ENCODE results near the gene SPDEF.

Gene SPDEF

GRCh38 chr6:34551720-34552119 lies 4.4 kb downstream of the SPDEF start:
- no peaks in the 10 kb centered on the region for H3K79me2 ChIP-seq (ENCODE audit: control insufficient read depth, insufficient read depth, low read length)
- H3K4me1 ChIP-seq (ENCODE audit: control insufficient read depth, low read depth, low read length) = no peaks in the 10 kb centered on the region
- DNase-seq = no peak
- H2BK5ac ChIP-seq (ENCODE audit: low read length) = no peak overlapping the region
- no peak overlapping the region for H4K8ac ChIP-seq (ENCODE audit: low read depth, low read length)
- no peak overlapping the region for H4K5ac ChIP-seq (ENCODE audit: low read length)
- H2BK15ac ChIP-seq (replicated peaks; ENCODE audit: low read depth) = no peak overlapping the region
- no peak overlapping the region for H3K4me3 ChIP-seq (ENCODE audit: low read length)
- no peak overlapping the region for H3K27ac ChIP-seq (ENCODE audit: low read depth, low read length)
- no peak overlapping the region for H2BK120ac ChIP-seq (ENCODE audit: low read depth, low read length)
- H3K79me1 ChIP-seq (ENCODE audit: low read length) = no peaks in the 10 kb centered on the region
- H2AK5ac ChIP-seq (ENCODE audit: low read length) = no peak overlapping the region
- H3K18ac ChIP-seq (ENCODE audit: low read length) = no peak overlapping the region
- H3K56ac ChIP-seq (ENCODE audit: low read length) = no peak overlapping the region
- H3K27me3 ChIP-seq (ENCODE audit: insufficient read depth, low read length, poor library complexity) = no peaks in the 10 kb centered on the region
- H3K4me2 ChIP-seq (ENCODE audit: low read length) = no peak overlapping the region
- no CpG with 5 or more reads among the region's 8 CpGs for WGBS (ENCODE audit: extremely low coverage, insufficient coverage, low lambda C conversion rate)
- no peak overlapping the region for H3K4ac ChIP-seq (ENCODE audit: low read depth, low read length)
- H3K9ac ChIP-seq (ENCODE audit: low read length) = no peak overlapping the region
- H3K36me3 ChIP-seq (ENCODE audit: control insufficient read depth, insufficient read depth, low read length) = no peaks in the 10 kb centered on the region
- no peak overlapping the region for H3K23ac ChIP-seq (ENCODE audit: low read length)

- Histone ChIP-seq H4K5ac (ENCODE audit: low read length) (no peak overlapping the region), H3K79me2 (ENCODE audit: control insufficient read depth, insufficient read depth, low read length) (no peaks in the 10 kb centered on the region), H3K4me2 (ENCODE audit: low read length) (no peak overlapping the region), H3K9ac (ENCODE audit: low read length) (no peak overlapping the region), H4K8ac (ENCODE audit: low read depth, low read length) (no peak overlapping the region), H3K4ac (ENCODE audit: low read depth, low read length) (no peak overlapping the region), H3K4me1 (ENCODE audit: control insufficient read depth, low read depth, low read length) (no peaks in the 10 kb centered on the region), H2BK5ac (ENCODE audit: low read length) (no peak overlapping the region), H2BK15ac (replicated peaks; ENCODE audit: low read depth) (no peak overlapping the region), H3K36me3 (ENCODE audit: control insufficient read depth, insufficient read depth, low read length) (no peaks in the 10 kb centered on the region), H3K4me3 (ENCODE audit: low read length) (no peak overlapping the region), H3K23ac (ENCODE audit: low read length) (no peak overlapping the region), H3K27ac (ENCODE audit: low read depth, low read length) (no peak overlapping the region), H3K79me1 (ENCODE audit: low read length) (no peaks in the 10 kb centered on the region), H3K56ac (ENCODE audit: low read length) (no peak overlapping the region), H3K27me3 (ENCODE audit: insufficient read depth, low read length, poor library complexity) (no peaks in the 10 kb centered on the region), H3K18ac (ENCODE audit: low read length) (no peak overlapping the region), H2BK120ac (ENCODE audit: low read depth, low read length) (no peak overlapping the region), H2AK5ac (ENCODE audit: low read length) (no peak overlapping the region)
- WGBS (ENCODE audit: extremely low coverage, insufficient coverage, low lambda C conversion rate) = no CpG with 5 or more reads among the region's 2 CpGs
- no peak for DNase-seq
These were observed 6.3 kb downstream of the SPDEF start for GRCh38 chr6:34549804-34550202.

- no peak overlapping the region for H2BK120ac ChIP-seq (ENCODE audit: low read depth, low read length)
- no peak overlapping the region for H2BK5ac ChIP-seq (ENCODE audit: low read length)
- no peaks in the 10 kb centered on the region for H3K4me1 ChIP-seq (ENCODE audit: control insufficient read depth, low read depth, low read length)
- H3K56ac ChIP-seq (ENCODE audit: low read length) = no peak overlapping the region
- no peak overlapping the region for H2BK15ac ChIP-seq (replicated peaks; ENCODE audit: low read depth)
- H3K36me3 ChIP-seq (ENCODE audit: control insufficient read depth, insufficient read depth, low read length) = no peaks in the 10 kb centered on the region
- WGBS (ENCODE audit: extremely low coverage, insufficient coverage, low lambda C conversion rate) = no CpG with 5 or more reads among the region's 16 CpGs
- no peak overlapping the region for H4K8ac ChIP-seq (ENCODE audit: low read depth, low read length)
- H2AK5ac ChIP-seq (ENCODE audit: low read length) = no peak overlapping the region
- no peak overlapping the region for H3K27ac ChIP-seq (ENCODE audit: low read depth, low read length)
- H3K18ac ChIP-seq (ENCODE audit: low read length) = no peak overlapping the region
- no peaks in the 10 kb centered on the region for H3K79me2 ChIP-seq (ENCODE audit: control insufficient read depth, insufficient read depth, low read length)
- H4K5ac ChIP-seq (ENCODE audit: low read length) = no peak overlapping the region
- H3K9ac ChIP-seq (ENCODE audit: low read length) = no peak overlapping the region
- DNase-seq = no peak
- H3K23ac ChIP-seq (ENCODE audit: low read length) = no peak overlapping the region
- H3K79me1 ChIP-seq (ENCODE audit: low read length) = no peaks in the 10 kb centered on the region
- H3K4me3 ChIP-seq (ENCODE audit: low read length) = no peak overlapping the region
- H3K27me3 ChIP-seq (ENCODE audit: insufficient read depth, low read length, poor library complexity) = no peaks in the 10 kb centered on the region
- no peak overlapping the region for H3K4me2 ChIP-seq (ENCODE audit: low read length)
- no peak overlapping the region for H3K4ac ChIP-seq (ENCODE audit: low read depth, low read length)
These were observed 6.9 kb downstream of the SPDEF start for GRCh38 chr6:34549026-34549803.

GRCh38 chr6:34547701-34548644 lies 8.2 kb downstream of the SPDEF start:
- Histone ChIP-seq H4K8ac (ENCODE audit: low read depth, low read length) (no peak overlapping the region), H3K27me3 (ENCODE audit: insufficient read depth, low read length, poor library complexity) (no peaks in the 10 kb centered on the region), H3K4me2 (ENCODE audit: low read length) (no peak overlapping the region), H4K5ac (ENCODE audit: low read length) (no peak overlapping the region), H3K56ac (ENCODE audit: low read length) (no peak overlapping the region), H2BK5ac (ENCODE audit: low read length) (no peak overlapping the region), H2AK5ac (ENCODE audit: low read length) (no peak overlapping the region), H3K79me2 (ENCODE audit: control insufficient read depth, insufficient read depth, low read length) (no peaks in the 10 kb centered on the region), H3K18ac (ENCODE audit: low read length) (no peak overlapping the region), H2BK15ac (replicated peaks; ENCODE audit: low read depth) (no peak overlapping the region), H3K27ac (ENCODE audit: low read depth, low read length) (no peak overlapping the region), H3K23ac (ENCODE audit: low read length) (no peak overlapping the region), H3K4me3 (ENCODE audit: low read length) (no peak overlapping the region), H3K79me1 (ENCODE audit: low read length) (no peaks in the 10 kb centered on the region), H3K4ac (ENCODE audit: low read depth, low read length) (no peak overlapping the region), H3K4me1 (ENCODE audit: control insufficient read depth, low read depth, low read length) (no peaks in the 10 kb centered on the region), H3K36me3 (ENCODE audit: control insufficient read depth, insufficient read depth, low read length) (no peaks in the 10 kb centered on the region), H2BK120ac (ENCODE audit: low read depth, low read length) (no peak overlapping the region), H3K9ac (ENCODE audit: low read length) (no peak overlapping the region)
- no peak for DNase-seq
- WGBS (ENCODE audit: extremely low coverage, insufficient coverage, low lambda C conversion rate) = no CpG with 5 or more reads among the region's 11 CpGs

GRCh38 chr6:34546551-34547321 lies 9.4 kb downstream of the SPDEF start:
- Histone ChIP-seq H3K18ac (ENCODE audit: low read length) (no peak overlapping the region), H2AK5ac (ENCODE audit: low read length) (no peak overlapping the region), H3K9ac (ENCODE audit: low read length) (no peak overlapping the region), H3K56ac (ENCODE audit: low read length) (no peak overlapping the region), H3K79me2 (ENCODE audit: control insufficient read depth, insufficient read depth, low read length) (no peaks in the 10 kb centered on the region), H3K4me2 (ENCODE audit: low read length) (no peak overlapping the region), H3K79me1 (ENCODE audit: low read length) (no peaks in the 10 kb centered on the region), H3K27ac (ENCODE audit: low read depth, low read length) (no peak overlapping the region), H2BK5ac (ENCODE audit: low read length) (no peak overlapping the region), H4K5ac (ENCODE audit: low read length) (no peak overlapping the region), H3K36me3 (ENCODE audit: control insufficient read depth, insufficient read depth, low read length) (no peaks in the 10 kb centered on the region), H3K4me1 (ENCODE audit: control insufficient read depth, low read depth, low read length) (no peaks in the 10 kb centered on the region), H3K27me3 (ENCODE audit: insufficient read depth, low read length, poor library complexity) (no peaks in the 10 kb centered on the region), H3K4me3 (ENCODE audit: low read length) (no peak overlapping the region), H3K4ac (ENCODE audit: low read depth, low read length) (no peak overlapping the region), H2BK120ac (ENCODE audit: low read depth, low read length) (no peak overlapping the region), H2BK15ac (replicated peaks; ENCODE audit: low read depth) (no peak overlapping the region), H4K8ac (ENCODE audit: low read depth, low read length) (no peak overlapping the region), H3K23ac (ENCODE audit: low read length) (no peak overlapping the region)
- DNase-seq = no peak
- WGBS (ENCODE audit: extremely low coverage, insufficient coverage, low lambda C conversion rate) = no CpG with 5 or more reads among the region's 11 CpGs

Measured in mesendoderm (in vitro differentiated cells).